Activated B cell treated with CpG ODN at 0.5 μM for 24 hours (primary cell): Measurements from ENCODE around the gene PROM1. TPM values are rescaled to one million over a fixed set of nuclear protein-coding genes. Genes with fewer than 3 reads are reported as not detected.

Experiments used
- ATAC-seq: fragments of 200-7000 bp; cut with Tn5 transposase; one replicate; pipeline ENCODE4 v1.10.0; 2021; ENCODE audit warnings: low read depth, mild to moderate bottlenecking, moderate library complexity
- CTCF ChIA-PET: fragments of 350-600 bp; sonication (Branson Sonifier 250); formaldehyde crosslinking; loops from one replicate; lab custom pipeline; 2021; ENCODE audit warnings: antibody characterized with exemption; lab: Charles Lee
- POLR2A ChIA-PET: fragments of 350-600 bp; sonication (Branson Sonifier 250); formaldehyde crosslinking; loops from one replicate; lab custom pipeline; 2021; ENCODE audit warnings: antibody characterized with exemption; lab: Charles Lee
- DNase-seq: peaks from one replicate; pipeline ENCODE4 v3.0.0; 2022
- H3K27ac Mint-ChIP-seq: one replicate; pipeline ENCODE4 v1.8.0; 2020; ENCODE audit warnings: mixed read lengths
- H3K27me3 Mint-ChIP-seq: one replicate; pipeline ENCODE4 v1.8.0; 2021; ENCODE audit warnings: mixed read lengths
- H3K36me3 Mint-ChIP-seq: one replicate; pipeline ENCODE4 v1.8.0; 2021; ENCODE audit warnings: low read depth, mixed read lengths
- H3K4me1 Mint-ChIP-seq: one replicate; pipeline ENCODE4 v1.8.0; 2021; ENCODE audit warnings: mixed read lengths
- H3K4me3 Mint-ChIP-seq: one replicate; pipeline ENCODE4 v1.8.0; 2020; ENCODE audit warnings: mild to moderate bottlenecking, mixed read lengths
- H3K9me3 Mint-ChIP-seq: one replicate; pipeline ENCODE4 v1.8.0; 2020; ENCODE audit warnings: mixed read lengths
- CTCF ChIP-seq: fragments of 200-600 bp; IDR thresholded peaks from one replicate; pipeline ENCODE4 v1.8.0; 2022; ENCODE audit warnings: antibody characterized with exemption, mild to moderate bottlenecking
- intact Hi-C: fragments of 100-400 bp; cut with micrococcal nuclease; formaldehyde crosslinking; loops from one replicate; pipeline ENCODE4 v1.15.1; 2024
- total RNA-seq: library from RNA; stranded (reverse); gene quantifications from 2 replicates; pipeline ENCODE4 v1.2.3, GENCODE V29; 2022

Gene PROM1
- total RNA-seq, 1 donor from 2014 or later, result not detected

GRCh38 chr4:15989424-15989823 is 94.4 kb downstream of the PROM1 start:
- peaks cover 10% of the 10 kb centered on the region for H3K27me3 Mint-ChIP-seq
- CTCF ChIA-PET, result interaction anchor here (1.4 kb wide), 1 partner anchor 107 kb away, joined by 4 read pairs; no protein-coding TSS in a partner anchor
- ATAC-seq (no peak), DNase-seq (no peak)
- POLR2A ChIA-PET, result no interaction called here
- H3K36me3 Mint-ChIP-seq, result no peaks in the 10 kb centered on the region
- no peak overlapping the region for H3K4me3 Mint-ChIP-seq
- intact Hi-C loops, result no loop called here
- no peak overlapping the region for H3K27ac Mint-ChIP-seq
- no peaks in the 10 kb centered on the region for H3K9me3 Mint-ChIP-seq
- H3K4me1 Mint-ChIP-seq, result no peaks in the 10 kb centered on the region
- TF ChIP-seq CTCF, result no peak

- Mint-ChIP-seq H3K9me3 (no peaks in the 10 kb centered on the region), H3K36me3 (no peaks in the 10 kb centered on the region), H3K4me3 (no peak overlapping the region), H3K4me1 (no peaks in the 10 kb centered on the region), H3K27ac (no peak overlapping the region), H3K27me3 (peaks cover 11% of the 10 kb centered on the region)
- ChIA-PET POLR2A (no interaction called here), CTCF (interaction anchor here (1.4 kb wide), 1 partner anchor 106 kb away, joined by 4 read pairs; no protein-coding TSS in a partner anchor)
- DNase-seq (no peak), ATAC-seq (no peak)
- intact Hi-C loops, result no loop called here
- no peak for TF ChIP-seq CTCF
These were observed 95.6 kb downstream of the PROM1 start for GRCh38 chr4:15988222-15988621.

- ATAC-seq (no peak), DNase-seq (no peak)
- Mint-ChIP-seq H3K36me3 (no peaks in the 10 kb centered on the region), H3K4me3 (no peak overlapping the region), H3K9me3 (no peaks in the 10 kb centered on the region), H3K4me1 (no peaks in the 10 kb centered on the region), H3K27me3 (peaks cover 9% of the 10 kb centered on the region), H3K27ac (no peak overlapping the region)
- intact Hi-C loops, result no loop called here
- no peak for TF ChIP-seq CTCF
- CTCF ChIA-PET, result interaction anchor here (1.2 kb wide), 1 partner anchor 279 kb away, joined by 4 read pairs; no protein-coding TSS in a partner anchor
- POLR2A ChIA-PET, result no interaction called here
These were observed 96.9 kb downstream of the PROM1 start for GRCh38 chr4:15986907-15987306.

- peaks cover 5% of the 10 kb centered on the region for H3K27me3 Mint-ChIP-seq
- intact Hi-C loops, result no loop called here
- no peaks in the 10 kb centered on the region for H3K36me3 Mint-ChIP-seq
- H3K4me1 Mint-ChIP-seq, result no peaks in the 10 kb centered on the region
- no peak overlapping the region for H3K4me3 Mint-ChIP-seq
- POLR2A ChIA-PET, result no interaction called here
- TF ChIP-seq CTCF, result no peak
- no peak overlapping the region for H3K27ac Mint-ChIP-seq
- H3K9me3 Mint-ChIP-seq, result no peaks in the 10 kb centered on the region
- DNase-seq (no peak), ATAC-seq (no peak)
- CTCF ChIA-PET, result interaction anchor here (1.7 kb wide), 1 partner anchor 18 kb away, joined by 7 read pairs; no protein-coding TSS in a partner anchor
These were observed 100.2 kb downstream of the PROM1 start for GRCh38 chr4:15983610-15984009.

GRCh38 chr4:15982842-15983524 is 100.8 kb downstream of the PROM1 start:
- ChIA-PET POLR2A (no interaction called here), CTCF (interaction anchor here (1.7 kb wide), 1 partner anchor 19 kb away, joined by 7 read pairs; no protein-coding TSS in a partner anchor)
- no peak for TF ChIP-seq CTCF
- Mint-ChIP-seq H3K27me3 (peaks cover 5% of the 10 kb centered on the region), H3K27ac (no peak overlapping the region), H3K4me1 (no peaks in the 10 kb centered on the region), H3K36me3 (no peaks in the 10 kb centered on the region), H3K9me3 (no peaks in the 10 kb centered on the region), H3K4me3 (no peak overlapping the region)
- ATAC-seq (no peak), DNase-seq (no peak)
- intact Hi-C loops, result no loop called here
